ENCODE results near the gene KLK13. TPM values are rescaled to one million over a fixed set of nuclear protein-coding genes. Genes with fewer than 3 reads are reported as not detected.

Gene KLK13
- total and polyA plus RNA-seq, 4 experiments from 2014 or later = not detected

- peaks cover 24 to 48% (median 36%) of the 10 kb centered on the region in 4 donors for H3K4me1 Mint-ChIP-seq
- H3K36me3 Mint-ChIP-seq = peaks cover 26 to 36% of the 10 kb centered on the region in 2 donors
- Histone ChIP-seq H3K9me3 (ENCODE audit: control insufficient read depth in 1 of 2, low read length in 2 of 2) (no peaks in the 10 kb centered on the region), H3K27me3 (ENCODE audit: insufficient read depth, low read length) (no peaks in the 10 kb centered on the region), H3K4me1 (ENCODE audit: insufficient read depth, low read length) (peaks cover 19% of the 10 kb centered on the region), H3K27ac (ENCODE audit: low read depth, low read length) (peak overlapping the region; percentile 69), H3K36me3 (ENCODE audit: insufficient read depth, low read length) (peaks cover 21% of the 10 kb centered on the region), H3K4me3 (ENCODE audit: low read length in 2 of 2) (peak overlapping the region; percentile 70 to 98)
- H3K4me3 Mint-ChIP-seq = peak overlapping the region; percentile 94 to 100 (median 97)
- peaks cover 0 to 2% (median 0%) of the 10 kb centered on the region in 8 donors for H3K9me3 Mint-ChIP-seq
- peak overlapping the region; percentile 93 to 100 (median 99) for H3K27ac Mint-ChIP-seq
- DNase-seq = peak in 1 of 5 donors; percentile 48
- POLR2A ChIA-PET (ENCODE audit: partially characterized antibody) = interaction anchor here (0.9 to 1.2 kb wide), 2 partner anchors 15 to 16 kb away, joined by 3 to 4 read pairs; no protein-coding TSS in a partner anchor
- H3K27me3 Mint-ChIP-seq = no peaks in the 10 kb centered on the region
- intact Hi-C loops (cut with micrococcal nuclease) = loop anchor here (1.0 to 2.0 kb wide), 4 partner anchors 16 to 1083 kb away; partner anchors contain the start of gene VRK3
- CTCF ChIA-PET (ENCODE audit: partially characterized antibody) = no interaction called here
Measured at GRCh38 chr19:51107406-51108065, 42.6 kb upstream of the KLK13 start.

GRCh38 chr19:51103926-51104341 is 39.0 kb upstream of the KLK13 start:
- peaks cover 18% of the 10 kb centered on the region for H3K4me1 ChIP-seq (ENCODE audit: insufficient read depth, low read length)
- peak overlapping the region in 1 of 8 donors; percentile 20 for H3K4me3 Mint-ChIP-seq
- POLR2A ChIA-PET (ENCODE audit: partially characterized antibody) = no interaction called here
- no peak overlapping the region for H3K27ac ChIP-seq (ENCODE audit: low read depth, low read length)
- H3K27me3 Mint-ChIP-seq = no peaks in the 10 kb centered on the region
- H3K4me3 ChIP-seq (ENCODE audit: low read length in 2 of 2) = no peak overlapping the region
- CTCF ChIA-PET (ENCODE audit: partially characterized antibody) = interaction anchor here (1.7 kb wide), 1 partner anchor 10 kb away, joined by 4 read pairs; no protein-coding TSS in a partner anchor
- intact Hi-C loops (cut with micrococcal nuclease) = no loop called here
- H3K9me3 ChIP-seq (ENCODE audit: control insufficient read depth in 1 of 2, low read length in 2 of 2) = no peaks in the 10 kb centered on the region
- peaks cover 33 to 62% (median 50%) of the 10 kb centered on the region in 4 donors for H3K4me1 Mint-ChIP-seq
- peaks cover 0 to 2% (median 0%) of the 10 kb centered on the region in 8 donors for H3K9me3 Mint-ChIP-seq
- H3K27me3 ChIP-seq (ENCODE audit: insufficient read depth, low read length) = no peaks in the 10 kb centered on the region
- peaks cover 38 to 61% of the 10 kb centered on the region in 2 donors for H3K36me3 Mint-ChIP-seq
- no peak for DNase-seq
- no peak overlapping the region for H3K27ac Mint-ChIP-seq
- H3K36me3 ChIP-seq (ENCODE audit: insufficient read depth, low read length) = peaks cover 44% of the 10 kb centered on the region

- H3K4me3 Mint-ChIP-seq = no peak overlapping the region
Measured at GRCh38 chr19:51102991-51103390, 38.1 kb upstream of the KLK13 start.

GRCh38 chr19:51101171-51101865 is 36.4 kb upstream of the KLK13 start:
- Histone ChIP-seq H3K4me1 (ENCODE audit: insufficient read depth, low read length) (peaks cover 10% of the 10 kb centered on the region), H3K27ac (ENCODE audit: low read depth, low read length) (no peak overlapping the region), H3K36me3 (ENCODE audit: insufficient read depth, low read length) (peaks cover 44% of the 10 kb centered on the region), H3K4me3 (ENCODE audit: low read length in 2 of 2) (no peak overlapping the region), H3K9me3 (ENCODE audit: control insufficient read depth in 1 of 2, low read length in 2 of 2) (no peaks in the 10 kb centered on the region), H3K27me3 (ENCODE audit: insufficient read depth, low read length) (no peaks in the 10 kb centered on the region)
- Mint-ChIP-seq H3K4me1 (peaks cover 30 to 53% (median 43%) of the 10 kb centered on the region in 4 donors), H3K27ac (peak overlapping the region in 1 of 7 donors; percentile 37), H3K36me3 (peaks cover 42 to 53% of the 10 kb centered on the region in 2 donors), H3K9me3 (peaks cover 0 to 2% (median 0%) of the 10 kb centered on the region in 8 donors), H3K27me3 (no peaks in the 10 kb centered on the region), H3K4me3 (no peak overlapping the region)
- DNase-seq = no peak
- intact Hi-C loops (cut with micrococcal nuclease) = no loop called here
- ChIA-PET CTCF (ENCODE audit: partially characterized antibody) (interaction anchor here (1.0 to 1.5 kb wide), 3 partner anchors 9 to 34 kb away, joined by 3 read pairs; partner anchors contain the start of gene SIGLEC9), POLR2A (ENCODE audit: partially characterized antibody) (no interaction called here)

More at GRCh38 chr19:51102991-51103390, 38.1 kb upstream of the KLK13 start:
- intact Hi-C loops (cut with micrococcal nuclease) = no loop called here
- H3K36me3 ChIP-seq (ENCODE audit: insufficient read depth, low read length) = peaks cover 44% of the 10 kb centered on the region
- no peaks in the 10 kb centered on the region for H3K27me3 ChIP-seq (ENCODE audit: insufficient read depth, low read length)
- Mint-ChIP-seq H3K27ac (peak overlapping the region in 1 of 7 donors; percentile 10), H3K4me1 (peaks cover 30 to 52% (median 42%) of the 10 kb centered on the region in 4 donors), H3K36me3 (peaks cover 38 to 54% of the 10 kb centered on the region in 2 donors), H3K27me3 (no peaks in the 10 kb centered on the region), H3K9me3 (peaks cover 0 to 2% (median 0%) of the 10 kb centered on the region in 8 donors)
- H3K9me3 ChIP-seq (ENCODE audit: control insufficient read depth in 1 of 2, low read length in 2 of 2) = no peaks in the 10 kb centered on the region
- no peak overlapping the region for H3K4me3 ChIP-seq (ENCODE audit: low read length in 2 of 2)
- no peak for DNase-seq
- ChIA-PET POLR2A (ENCODE audit: partially characterized antibody) (no interaction called here), CTCF (ENCODE audit: partially characterized antibody) (interaction anchor here (0.7 to 1.7 kb wide), 2 partner anchors 9 to 815 kb away, joined by 3 to 4 read pairs; no protein-coding TSS in a partner anchor)
- H3K27ac ChIP-seq (ENCODE audit: low read depth, low read length) = no peak overlapping the region
- H3K4me1 ChIP-seq (ENCODE audit: insufficient read depth, low read length) = peaks cover 15% of the 10 kb centered on the region

GRCh38 chr19:51100601-51101000 is 35.7 kb upstream of the KLK13 start:
- no peak overlapping the region for H3K4me3 Mint-ChIP-seq
- no peak overlapping the region for H3K4me3 ChIP-seq (ENCODE audit: low read length in 2 of 2)
- ChIA-PET POLR2A (ENCODE audit: partially characterized antibody) (no interaction called here), CTCF (ENCODE audit: partially characterized antibody) (interaction anchor here (1.1 to 1.5 kb wide), 2 partner anchors 24 to 35 kb away, joined by 3 read pairs; partner anchors contain the start of gene SIGLEC9)
- peaks cover 25 to 46% (median 38%) of the 10 kb centered on the region in 4 donors for H3K4me1 Mint-ChIP-seq
- H3K9me3 Mint-ChIP-seq = peaks cover 0 to 2% (median 0%) of the 10 kb centered on the region in 8 donors
- peaks cover 10% of the 10 kb centered on the region for H3K4me1 ChIP-seq (ENCODE audit: insufficient read depth, low read length)
- intact Hi-C loops (cut with micrococcal nuclease) = no loop called here
- no peak for DNase-seq
- no peak overlapping the region for H3K27ac ChIP-seq (ENCODE audit: low read depth, low read length)
- peak overlapping the region in 2 of 7 donors; percentile 22 to 42 for H3K27ac Mint-ChIP-seq
- no peaks in the 10 kb centered on the region for H3K27me3 ChIP-seq (ENCODE audit: insufficient read depth, low read length)
- no peaks in the 10 kb centered on the region for H3K27me3 Mint-ChIP-seq
- H3K36me3 ChIP-seq (ENCODE audit: insufficient read depth, low read length) = peaks cover 39% of the 10 kb centered on the region
- no peaks in the 10 kb centered on the region for H3K9me3 ChIP-seq (ENCODE audit: control insufficient read depth in 1 of 2, low read length in 2 of 2)
- H3K36me3 Mint-ChIP-seq = peaks cover 36 to 49% of the 10 kb centered on the region in 2 donors

GRCh38 chr19:51099047-51099382 is 34.1 kb upstream of the KLK13 start:
- H3K27ac Mint-ChIP-seq = peak overlapping the region in 2 of 7 donors; percentile 24 to 86
- POLR2A ChIA-PET (ENCODE audit: partially characterized antibody) = no interaction called here
- Histone ChIP-seq H3K27ac (ENCODE audit: low read depth, low read length) (no peak overlapping the region), H3K36me3 (ENCODE audit: insufficient read depth, low read length) (peaks cover 37% of the 10 kb centered on the region), H3K4me3 (ENCODE audit: low read length in 2 of 2) (no peak overlapping the region), H3K9me3 (ENCODE audit: control insufficient read depth in 1 of 2, low read length in 2 of 2) (no peaks in the 10 kb centered on the region), H3K27me3 (ENCODE audit: insufficient read depth, low read length) (no peaks in the 10 kb centered on the region), H3K4me1 (ENCODE audit: insufficient read depth, low read length) (peaks cover 10% of the 10 kb centered on the region)
- H3K4me3 Mint-ChIP-seq = no peak overlapping the region
- no peaks in the 10 kb centered on the region for H3K9me3 Mint-ChIP-seq
- peaks cover 31 to 42% of the 10 kb centered on the region in 2 donors for H3K36me3 Mint-ChIP-seq
- peaks cover 22 to 35% (median 31%) of the 10 kb centered on the region in 4 donors for H3K4me1 Mint-ChIP-seq
- intact Hi-C loops (cut with micrococcal nuclease) = loop anchor here (5.0 to 10.0 kb wide), 2 partner anchors 33 to 174 kb away; no protein-coding TSS in a partner anchor
- H3K27me3 Mint-ChIP-seq = no peaks in the 10 kb centered on the region
- no peak for DNase-seq
- CTCF ChIA-PET (ENCODE audit: partially characterized antibody) = no interaction called here
